HG02759 (cell line): ENCODE measurements around the gene CTSK.

Source experiments
- ATAC-seq: cut with Tn5 transposase; IDR thresholded peaks from one replicate; pipeline ENCODE4 v1.9.1; 2021; ENCODE audit warnings: mild to moderate bottlenecking, moderate library complexity; ENCODE audit not compliant: unreplicated experiment

The CTSK gene

DNA sequence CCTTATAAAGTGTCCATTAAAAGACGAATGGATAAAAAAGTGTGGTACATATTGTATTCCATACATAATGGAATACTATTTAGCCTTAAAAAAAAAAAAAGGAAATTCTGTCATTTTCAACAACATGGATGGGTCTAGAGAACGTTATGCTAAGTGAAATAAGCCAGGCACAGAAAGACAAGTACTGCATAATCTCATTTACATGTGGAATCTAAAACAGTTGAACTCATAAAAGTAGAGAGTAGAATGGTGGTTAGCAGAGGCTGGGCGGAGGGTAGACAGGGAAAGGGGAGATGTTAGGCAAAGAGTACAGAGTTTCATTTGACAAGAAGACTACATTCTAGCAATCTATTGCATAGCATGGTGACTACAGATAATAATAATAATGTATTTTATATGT is 45.0 kb downstream of the CTSK start:
- no peak for ATAC-seq

DNA sequence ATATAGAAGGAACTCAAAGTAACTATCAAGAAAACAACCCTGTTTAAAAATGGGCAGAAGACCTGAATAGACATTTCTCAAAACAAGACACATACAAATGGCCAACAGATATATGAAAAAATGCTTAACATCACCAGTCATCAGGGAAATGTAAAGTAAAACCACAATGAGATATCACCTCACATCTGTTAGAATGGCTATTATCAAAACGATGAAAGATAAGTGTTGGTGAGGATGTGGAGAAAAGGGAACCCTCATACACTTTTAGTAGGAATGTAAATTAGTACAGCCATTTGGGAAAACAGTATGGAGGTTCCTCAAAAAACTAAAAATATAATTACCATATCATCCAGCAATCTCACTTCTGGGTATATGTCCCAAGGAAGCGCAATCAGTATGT is 45.5 kb downstream of the CTSK start:
- ATAC-seq, result no peak

DNA sequence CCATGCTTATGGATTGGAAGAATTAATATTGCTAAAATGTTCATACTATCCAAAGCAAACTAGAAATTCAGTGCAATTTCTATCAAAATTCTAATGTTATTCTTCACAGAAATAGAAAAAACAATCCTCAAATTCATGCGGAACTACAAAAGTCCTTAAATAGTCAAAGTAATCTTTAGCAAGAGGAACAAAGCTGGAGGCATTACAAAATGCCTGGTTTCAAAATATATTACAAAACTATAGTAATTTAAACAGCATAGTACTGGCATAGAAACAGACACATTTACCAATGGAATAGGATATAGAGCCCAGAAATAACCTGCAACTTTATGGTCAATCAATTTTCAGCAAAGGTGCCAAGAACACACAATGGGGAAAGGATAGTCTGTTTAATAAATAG is 46.3 kb downstream of the CTSK start:
- ATAC-seq, result no peak

DNA sequence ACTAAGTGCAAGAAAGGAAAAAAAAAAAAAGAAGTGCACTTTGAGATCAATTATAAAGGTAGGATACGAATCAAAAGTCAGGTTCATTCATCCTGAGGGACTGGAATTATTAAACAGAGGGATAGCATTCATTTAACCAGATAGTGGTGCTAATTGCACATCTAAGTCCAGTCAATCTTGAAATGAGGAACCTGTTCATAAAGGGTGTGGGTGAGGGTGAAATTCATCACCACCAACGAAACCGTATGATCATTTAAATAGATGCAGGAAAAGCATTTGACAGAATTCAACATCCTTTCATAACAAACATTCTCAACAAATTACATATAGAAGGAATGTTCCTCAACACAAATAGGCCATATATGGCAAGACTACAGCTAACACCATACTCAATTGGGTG is 48.0 kb downstream of the CTSK start:
- no peak for ATAC-seq

DNA sequence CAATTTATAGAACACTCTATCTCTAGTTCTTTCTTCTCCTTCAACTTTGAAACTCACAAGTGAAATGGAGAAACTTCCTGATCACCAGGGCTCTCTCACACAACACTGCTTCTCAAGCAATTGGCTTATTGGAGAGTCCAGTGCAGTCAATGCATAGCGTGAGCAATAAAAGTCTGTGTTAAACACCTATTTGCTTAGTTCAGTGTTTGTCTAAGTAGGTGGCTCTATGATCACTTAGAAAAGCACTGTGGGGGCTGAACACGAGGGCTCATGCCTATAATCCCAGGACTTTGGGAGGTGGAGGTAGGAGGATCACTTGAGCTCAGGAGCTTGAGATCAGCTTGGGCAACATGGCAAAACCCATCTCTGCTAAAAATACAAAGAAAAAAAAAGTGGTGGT is 54.6 kb downstream of the CTSK start:
- ATAC-seq, result no peak

DNA sequence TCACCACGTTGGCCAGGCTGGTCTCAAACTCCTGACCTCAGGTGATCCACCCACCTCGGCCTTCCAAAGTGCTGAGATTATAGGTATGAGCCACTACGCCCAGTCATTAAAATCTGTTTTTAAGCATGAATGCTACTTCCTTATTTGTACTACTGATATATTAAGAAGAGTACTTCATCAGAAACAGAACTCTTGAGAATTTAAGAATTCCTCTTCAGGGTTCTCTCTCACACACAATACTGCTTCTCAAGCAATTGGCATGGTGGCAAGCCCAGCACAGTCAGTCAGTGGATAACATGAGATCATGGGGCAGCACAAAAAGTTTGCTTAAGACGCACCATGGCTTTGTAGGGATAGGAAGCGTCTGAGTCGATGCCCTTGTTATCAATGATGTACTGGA is 56.6 kb downstream of the CTSK start:
- no peak for ATAC-seq

DNA sequence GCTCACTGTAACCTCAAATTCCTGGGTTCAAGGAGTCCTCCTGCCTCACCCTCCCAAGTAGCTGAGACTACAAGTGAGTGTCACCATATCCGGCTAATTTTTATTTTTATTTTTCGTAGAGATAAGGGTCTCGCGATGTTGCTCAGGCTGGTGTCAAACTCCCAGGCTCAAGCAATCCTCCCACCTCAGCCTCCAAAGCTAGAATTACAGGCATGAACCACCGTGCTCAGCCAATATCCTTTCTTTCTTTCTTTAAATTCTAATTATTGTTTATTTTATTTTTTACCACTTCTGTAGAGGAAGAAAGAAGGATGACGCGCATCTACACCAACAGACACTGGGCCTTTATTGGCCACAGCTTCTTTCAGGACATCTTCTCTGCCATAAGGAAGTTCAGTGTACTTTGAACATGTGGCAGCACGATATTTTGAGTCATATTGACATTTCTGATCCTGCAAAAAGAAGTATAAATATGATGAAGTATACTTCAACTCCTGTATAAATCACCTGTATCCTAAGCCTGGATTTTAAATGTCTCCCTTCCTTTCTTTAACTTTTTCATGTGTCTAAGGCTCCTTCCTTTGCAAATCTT is 58.2 kb downstream of the CTSK start:
- no peak for ATAC-seq

DNA sequence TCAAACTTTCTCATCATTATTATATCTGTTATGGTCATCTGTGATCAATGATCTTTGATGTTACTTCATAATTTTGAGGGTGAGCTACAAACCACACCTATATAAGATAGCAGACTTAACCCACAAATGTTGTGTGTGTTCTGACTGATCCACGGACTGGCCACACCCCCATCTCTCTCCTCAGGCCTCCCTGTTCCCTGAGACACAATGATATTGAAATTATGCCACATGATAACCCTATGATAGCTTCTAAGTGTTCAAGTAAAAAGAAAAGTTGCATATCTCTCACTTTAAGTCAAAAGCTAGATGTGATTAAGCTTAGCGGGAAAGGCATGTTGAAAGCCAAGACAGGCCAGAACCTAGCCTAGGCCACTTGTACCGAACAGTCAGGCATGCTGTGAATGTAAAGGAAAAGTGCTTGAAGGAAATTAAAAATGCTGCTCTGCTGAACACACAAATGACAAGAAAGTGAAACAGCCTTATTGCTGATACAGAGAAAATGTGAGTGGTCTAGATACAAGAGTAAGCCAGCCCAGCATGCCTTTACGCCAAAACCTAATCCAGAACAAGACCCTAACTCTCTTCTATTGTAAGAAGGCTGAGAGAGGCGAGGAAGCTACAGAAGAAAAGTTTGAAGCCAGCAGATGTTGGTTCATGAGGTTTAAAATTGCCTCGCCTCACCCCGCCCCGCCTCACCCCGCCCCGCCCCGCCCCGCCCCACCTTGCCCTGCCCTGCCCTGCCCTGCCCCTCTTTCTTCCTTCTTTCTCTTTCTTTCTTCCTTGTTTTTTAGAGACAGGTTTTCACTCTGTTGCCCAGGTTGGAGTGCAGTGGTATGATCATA is 59.0 kb downstream of the CTSK start:
- no peak for ATAC-seq
